ENCODE results near the gene TMEM248. TPM values are rescaled to one million over a fixed set of nuclear protein-coding genes. Genes with fewer than 3 reads are reported as not detected.

The TMEM248 gene
- total and polyA plus RNA-seq, 9 donors: 51.8 to 118 (median 100) TPM

GRCh38 chr7:66958538-66959350, 37.7 kb downstream of the TMEM248 start:
- no peaks in the 10 kb centered on the region for H3K36me3 ChIP-seq
- H3K4me1 ChIP-seq (ENCODE audit: insufficient read depth): no peaks in the 10 kb centered on the region
- no peaks in the 10 kb centered on the region for H3K27me3 ChIP-seq
- H3K9me3 ChIP-seq: no peaks in the 10 kb centered on the region
- intact Hi-C loops (cut with DNase I): loop anchor here in 1 of 4 donors (10.0 kb wide), 1 partner anchor 64 kb away; no protein-coding TSS in a partner anchor
- WGBS, 3 donors: 91 to 93% (median 92%) methylated on average over 17 of the region's 17 CpGs
- H3K27ac ChIP-seq: no peak overlapping the region
- no peak overlapping the region for H3K4me3 ChIP-seq
- TF ChIP-seq POLR2A (IDR thresholded peaks at IDR 0.05): no peak
- TF ChIP-seq CTCF (IDR thresholded peaks at IDR 0.05): no peak
- TF ChIP-seq EP300 (IDR thresholded peaks at IDR 0.05): no peak
- DNase-seq: no peak

- no peak for DNase-seq
- H3K9me3 ChIP-seq: no peaks in the 10 kb centered on the region
- H3K4me1 ChIP-seq (ENCODE audit: insufficient read depth): no peaks in the 10 kb centered on the region
- TF ChIP-seq CTCF (IDR thresholded peaks at IDR 0.05) (no peak), POLR2A (IDR thresholded peaks at IDR 0.05) (no peak), EP300 (IDR thresholded peaks at IDR 0.05) (no peak)
- no peak overlapping the region for H3K27ac ChIP-seq
- intact Hi-C loops (cut with DNase I): loop anchor here in 1 of 4 donors (10.0 kb wide), 1 partner anchor 95 kb away; no protein-coding TSS in a partner anchor
- WGBS, 3 donors: 83 to 87% (median 85%) methylated on average over 4 of the region's 4 CpGs
- H3K36me3 ChIP-seq: no peaks in the 10 kb centered on the region
- H3K27me3 ChIP-seq: no peaks in the 10 kb centered on the region
- H3K4me3 ChIP-seq: no peak overlapping the region
Observed at GRCh38 chr7:66960192-66960591, 39.2 kb downstream of the TMEM248 start.

GRCh38 chr7:66961096-66961495, 40.1 kb downstream of the TMEM248 start:
- intact Hi-C loops (cut with DNase I): loop anchor here in 1 of 4 donors (10.0 kb wide), 1 partner anchor 96 kb away; no protein-coding TSS in a partner anchor
- Histone ChIP-seq H3K27ac (no peak overlapping the region), H3K27me3 (no peaks in the 10 kb centered on the region), H3K9me3 (no peaks in the 10 kb centered on the region), H3K36me3 (no peaks in the 10 kb centered on the region), H3K4me3 (no peak overlapping the region), H3K4me1 (ENCODE audit: insufficient read depth) (no peaks in the 10 kb centered on the region)
- TF ChIP-seq EP300 (IDR thresholded peaks at IDR 0.05): no peak
- TF ChIP-seq POLR2A (IDR thresholded peaks at IDR 0.05): no peak
- no peak for TF ChIP-seq CTCF (IDR thresholded peaks at IDR 0.05)
- DNase-seq: no peak
- 83 to 95% (median 95%) methylated on average over 5 of the region's 5 CpGs for WGBS, 3 donors

DNA sequence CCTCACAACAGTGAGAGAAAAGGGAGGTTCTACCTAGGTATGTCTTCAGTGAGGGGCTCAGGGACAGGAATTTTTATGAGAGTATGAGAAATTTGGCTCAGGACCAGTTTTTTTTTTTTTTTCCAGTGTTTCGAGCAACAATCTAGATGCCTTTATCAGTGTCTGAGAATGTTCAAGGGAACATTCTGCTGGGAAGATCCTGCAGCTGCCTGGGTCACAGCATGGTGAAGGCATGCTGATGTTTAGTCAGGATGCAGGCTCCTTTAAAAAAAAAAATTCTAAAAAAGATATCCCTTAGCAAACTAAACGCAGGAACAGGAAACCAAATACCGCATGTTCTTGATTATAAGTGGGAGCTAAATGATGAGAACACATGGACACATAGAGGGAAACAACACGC, 43.4 kb downstream of the TMEM248 start:
- TF ChIP-seq EP300 (IDR thresholded peaks at IDR 0.05) (no peak), CTCF (IDR thresholded peaks at IDR 0.05) (no peak), POLR2A (IDR thresholded peaks at IDR 0.05) (no peak)
- peak in 2 of 5 donors; percentile 15 to 45 for DNase-seq

More for the DNA sequence above, 43.4 kb downstream of the TMEM248 start:
- intact Hi-C loops (cut with DNase I): loop anchor here in 1 of 4 donors (10.0 kb wide), 1 partner anchor 100 kb away; no protein-coding TSS in a partner anchor
- no peaks in the 10 kb centered on the region for H3K4me1 ChIP-seq (ENCODE audit: insufficient read depth)
- no peaks in the 10 kb centered on the region for H3K9me3 ChIP-seq
- no peak overlapping the region for H3K27ac ChIP-seq
- H3K4me3 ChIP-seq: no peak overlapping the region
- H3K36me3 ChIP-seq: no peaks in the 10 kb centered on the region
- WGBS, 3 donors: 3 to 7% (median 4%) methylated on average over 4 of the region's 4 CpGs
- H3K27me3 ChIP-seq: no peaks in the 10 kb centered on the region
